GM12865 (cell line): ENCODE results near the gene EEF2KMT.

Experiments
- DNase-seq: peaks from one replicate; pipeline ENCODE4 v3.0.0; 2010; ENCODE audit warnings: low read depth
- H3K4me3 ChIP-seq: 2 replicates; pipeline ENCODE4 v1.5.1; 2011; ENCODE audit warnings: mild to moderate bottlenecking, low read depth, low read length, control low read depth
- TF ChIP-seq, protein P1 (sequence below): IDR thresholded peaks from 2 replicates; pipeline ENCODE4 v1.5.1; 2011; ENCODE audit warnings: low read length, control low read depth, low read depth, inconsistent platforms; ENCODE audit not compliant: insufficient read depth; ENCODE audit errors: missing control alignments

EEF2KMT gene

DNA sequence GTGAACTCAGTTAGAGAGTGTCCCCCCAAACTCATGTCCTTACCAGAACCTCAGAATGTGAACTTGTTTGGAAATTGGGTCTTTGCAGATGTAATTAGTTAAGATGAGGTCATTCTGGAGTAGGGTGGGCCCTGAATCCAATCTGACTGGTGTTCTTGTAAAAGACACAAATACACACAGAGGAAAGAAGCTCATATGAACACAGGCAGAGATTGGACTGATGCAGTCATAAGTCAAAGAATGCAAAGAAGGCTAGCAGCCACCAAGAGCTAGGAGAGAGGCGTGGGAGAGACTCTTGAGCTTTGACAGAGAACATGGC lies 61.7 kb downstream of the EEF2KMT start:
- no peak overlapping the region for H3K4me3 ChIP-seq
- TF ChIP-seq, protein P1, sequence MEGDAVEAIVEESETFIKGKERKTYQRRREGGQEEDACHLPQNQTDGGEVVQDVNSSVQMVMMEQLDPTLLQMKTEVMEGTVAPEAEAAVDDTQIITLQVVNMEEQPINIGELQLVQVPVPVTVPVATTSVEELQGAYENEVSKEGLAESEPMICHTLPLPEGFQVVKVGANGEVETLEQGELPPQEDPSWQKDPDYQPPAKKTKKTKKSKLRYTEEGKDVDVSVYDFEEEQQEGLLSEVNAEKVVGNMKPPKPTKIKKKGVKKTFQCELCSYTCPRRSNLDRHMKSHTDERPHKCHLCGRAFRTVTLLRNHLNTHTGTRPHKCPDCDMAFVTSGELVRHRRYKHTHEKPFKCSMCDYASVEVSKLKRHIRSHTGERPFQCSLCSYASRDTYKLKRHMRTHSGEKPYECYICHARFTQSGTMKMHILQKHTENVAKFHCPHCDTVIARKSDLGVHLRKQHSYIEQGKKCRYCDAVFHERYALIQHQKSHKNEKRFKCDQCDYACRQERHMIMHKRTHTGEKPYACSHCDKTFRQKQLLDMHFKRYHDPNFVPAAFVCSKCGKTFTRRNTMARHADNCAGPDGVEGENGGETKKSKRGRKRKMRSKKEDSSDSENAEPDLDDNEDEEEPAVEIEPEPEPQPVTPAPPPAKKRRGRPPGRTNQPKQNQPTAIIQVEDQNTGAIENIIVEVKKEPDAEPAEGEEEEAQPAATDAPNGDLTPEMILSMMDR: no peak
- DNase-seq: no peak
